ENCODE measurements around the gene MYD88.

- no peak for TF ChIP-seq CTCF (conservative IDR thresholded peaks at IDR 0.05; ENCODE audit: low read depth, low read length)
- no peak for TF ChIP-seq EZH2 (IDR thresholded peaks at IDR 0.05; ENCODE audit: low read length, unreplicated experiment)
Observed at GRCh38 chr3:38141173-38141951, 2.9 kb downstream of the MYD88 start.

Measured in PC-3 (cell line).